Lung (tissue), 12 donors: Measurements from ENCODE around the gene NTRK2. TPM values are rescaled to one million over a fixed set of nuclear protein-coding genes. Genes with fewer than 3 reads are reported as not detected.

Source experiments
- ATAC-seq: fragments of 200-7000 bp; cut with Tn5 transposase; one replicate; pipeline ENCODE4 v1.9.1; 2020; ENCODE audit warnings: moderate number of reproducible peaks; ENCODE audit not compliant: insufficient read depth, low FRiP score
- DNase-seq, 3 donors: peaks; one replicate each; pipeline ENCODE4 v3.0.0-alpha.2; 2013 to 2017
- H3K27ac ChIP-seq, 2 donors: one replicate each; pipeline ENCODE4 v1.5.1; 2013; ENCODE audit warnings: mild to moderate bottlenecking in 2 of 2, moderate library complexity in 2 of 2, control low read depth in 1 of 2, inconsistent platforms in 1 of 2, low read depth in 1 of 2, low read length in 1 of 2
- H3K27me3 ChIP-seq, 3 donors: one replicate each; pipeline ENCODE4 v1.5.1; 2013; ENCODE audit warnings: low read length in 2 of 3; ENCODE audit not compliant: control insufficient read depth in 3 of 3, insufficient read depth in 3 of 3
- H3K36me3 ChIP-seq, 4 donors: one replicate each; pipeline ENCODE4 v1.5.1; 2013; ENCODE audit warnings: low read length in 4 of 4, mild to moderate bottlenecking in 1 of 4, moderate library complexity in 1 of 4; ENCODE audit not compliant: control insufficient read depth in 4 of 4, insufficient read depth in 4 of 4
- H3K4me1 ChIP-seq, 5 donors: one replicate each; pipeline ENCODE4 v1.5.1; 2013; ENCODE audit warnings: low read length in 5 of 5, mild to moderate bottlenecking in 2 of 5, moderate library complexity in 1 of 5; ENCODE audit not compliant: control insufficient read depth in 5 of 5, insufficient read depth in 5 of 5
- H3K4me3 ChIP-seq: one replicate; pipeline ENCODE4 v1.5.1; 2013; ENCODE audit warnings: mild to moderate bottlenecking, control low read depth, moderate library complexity
- H3K9ac ChIP-seq, 2 donors: one replicate each; pipeline ENCODE4 v1.5.1; 2013; ENCODE audit warnings: low read length in 2 of 2, control low read depth in 1 of 2; ENCODE audit not compliant: insufficient read depth in 1 of 2
- H3K9me3 ChIP-seq, 4 donors: one replicate each; pipeline ENCODE4 v1.5.1; 2013; ENCODE audit warnings: low read length in 3 of 4, mild to moderate bottlenecking in 1 of 4, moderate library complexity in 1 of 4; ENCODE audit not compliant: control insufficient read depth in 4 of 4, insufficient read depth in 3 of 4
- WGBS, 2 donors: extraction: QIAGEN DNeasy Blood & Tissue Kit; methylation state at CpG; one replicate each; pipeline ENCODE4 v1.1.7; 2013; 5-methylcytosine and 5-hydroxymethylcytosine counted together
- polyA plus RNA-seq, 2 donors: library from polyadenylated mRNA; stranded (reverse); fragments of 200-250 nt; gene quantifications; one replicate each; pipeline ENCODE4 v1.2.1, GENCODE V29; 2013
- total RNA-seq, 2 donors: library from RNA; depleted of rRNA in 1 of 2; stranded (reverse); fragments of >200 nt in 1 of 2; gene quantifications; one replicate each; pipeline ENCODE4 v1.2.1, GENCODE V29; 2014 to 2021
- TF ChIP-seq, protein P1 (sequence below): IDR thresholded peaks from 2 replicates; pipeline ENCODE4 v1.5.1; 2012; ENCODE audit warnings: mild to moderate bottlenecking; ENCODE audit errors: control extremely low read depth, extremely low read depth
- donor health status: control.
- donor health status: control.
- donor health status: Bipolar disorder and iron deficiency.
- donor health status: healthy.
- donor health status: DM: yes; HTN: yes; CAD: no.

Gene NTRK2
- total and polyA plus RNA-seq, 4 donors, result 0.33 to 14.4 (median 3.3) TPM

DNA sequence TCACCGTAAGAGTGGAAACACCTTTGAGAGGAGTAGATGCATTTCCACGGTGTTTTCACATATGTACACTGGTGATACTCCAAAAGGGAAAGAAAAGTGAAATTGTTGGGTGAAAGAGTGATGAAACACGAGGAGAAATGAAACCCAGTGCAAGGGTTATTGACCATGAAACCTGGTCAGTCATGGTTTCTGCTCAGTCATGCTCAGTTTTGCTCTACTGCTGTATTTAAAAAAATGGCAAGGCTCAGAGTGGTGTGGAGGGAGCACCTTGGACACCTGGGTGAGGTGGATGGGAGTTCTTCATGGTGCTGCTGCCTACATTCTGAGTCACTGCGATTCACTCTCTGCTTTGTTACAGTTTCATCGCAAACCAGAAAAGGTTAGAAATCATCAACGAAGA lies 32.3 kb downstream of the NTRK2 start:
- H3K4me1 ChIP-seq, result no peaks in the 10 kb centered on the region
- WGBS, 2 donors, result 91 to 93% methylated on average over 6 of the region's 6 CpGs
- H3K27ac ChIP-seq, result no peak overlapping the region
- no peaks in the 10 kb centered on the region for H3K36me3 ChIP-seq
- DNase-seq (no peak), ATAC-seq (no peak)
- H3K4me3 ChIP-seq, result no peak overlapping the region
- H3K9ac ChIP-seq, result no peak overlapping the region
- no peaks in the 10 kb centered on the region for H3K9me3 ChIP-seq
- TF ChIP-seq, protein P1, sequence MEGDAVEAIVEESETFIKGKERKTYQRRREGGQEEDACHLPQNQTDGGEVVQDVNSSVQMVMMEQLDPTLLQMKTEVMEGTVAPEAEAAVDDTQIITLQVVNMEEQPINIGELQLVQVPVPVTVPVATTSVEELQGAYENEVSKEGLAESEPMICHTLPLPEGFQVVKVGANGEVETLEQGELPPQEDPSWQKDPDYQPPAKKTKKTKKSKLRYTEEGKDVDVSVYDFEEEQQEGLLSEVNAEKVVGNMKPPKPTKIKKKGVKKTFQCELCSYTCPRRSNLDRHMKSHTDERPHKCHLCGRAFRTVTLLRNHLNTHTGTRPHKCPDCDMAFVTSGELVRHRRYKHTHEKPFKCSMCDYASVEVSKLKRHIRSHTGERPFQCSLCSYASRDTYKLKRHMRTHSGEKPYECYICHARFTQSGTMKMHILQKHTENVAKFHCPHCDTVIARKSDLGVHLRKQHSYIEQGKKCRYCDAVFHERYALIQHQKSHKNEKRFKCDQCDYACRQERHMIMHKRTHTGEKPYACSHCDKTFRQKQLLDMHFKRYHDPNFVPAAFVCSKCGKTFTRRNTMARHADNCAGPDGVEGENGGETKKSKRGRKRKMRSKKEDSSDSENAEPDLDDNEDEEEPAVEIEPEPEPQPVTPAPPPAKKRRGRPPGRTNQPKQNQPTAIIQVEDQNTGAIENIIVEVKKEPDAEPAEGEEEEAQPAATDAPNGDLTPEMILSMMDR, result no peak
- H3K27me3 ChIP-seq, result peaks cover 0 to 12% (median 10%) of the 10 kb centered on the region in 3 donors

DNA sequence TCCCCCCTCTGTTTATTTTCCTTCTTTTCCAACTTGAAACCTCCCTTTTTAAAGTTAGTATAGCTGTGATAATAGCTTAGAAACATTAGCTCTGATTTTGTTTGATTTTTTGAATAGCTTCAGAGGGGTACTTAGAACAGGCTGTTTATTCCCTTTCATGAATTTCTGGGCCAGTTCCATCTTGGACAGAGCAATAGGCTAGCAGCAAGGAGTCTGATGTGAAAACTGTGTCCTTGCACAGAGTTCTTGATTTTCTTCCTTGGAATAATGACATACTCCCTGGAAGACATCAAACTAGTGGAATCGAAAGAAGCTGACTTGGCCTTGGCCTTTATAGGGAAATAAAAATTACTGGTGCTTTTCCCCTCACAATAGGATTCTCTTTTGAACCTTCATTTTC lies 32.9 kb downstream of the NTRK2 start:
- Histone ChIP-seq H3K9me3 (no peaks in the 10 kb centered on the region), H3K9ac (no peak overlapping the region), H3K27me3 (peaks cover 0 to 12% (median 6%) of the 10 kb centered on the region in 3 donors), H3K36me3 (no peaks in the 10 kb centered on the region), H3K27ac (no peak overlapping the region), H3K4me1 (no peaks in the 10 kb centered on the region), H3K4me3 (no peak overlapping the region)
- WGBS, 2 donors, result 82 to 86% methylated on average over 1 of the region's 1 CpG
- ATAC-seq (no peak), DNase-seq (peak in 1 of 3 donors; percentile 32)
- TF ChIP-seq, protein P1, result no peak

DNA sequence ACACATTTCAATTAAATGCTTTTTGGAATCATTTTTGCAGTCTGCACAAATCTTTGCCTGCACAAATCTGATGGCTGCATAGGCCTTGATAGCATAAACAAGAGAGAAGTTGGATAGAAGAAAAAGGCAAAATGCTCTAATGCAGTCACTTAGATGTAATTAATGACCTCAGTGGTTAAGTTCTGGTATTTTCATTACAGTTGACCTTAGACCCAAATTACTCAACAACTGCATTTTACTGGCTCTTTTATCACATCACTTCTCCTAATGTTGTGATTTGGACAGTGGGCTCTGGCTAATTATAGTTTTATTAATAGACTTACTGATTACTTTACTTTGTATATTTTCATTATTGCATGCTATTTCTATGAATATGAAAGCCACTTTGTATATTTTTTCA lies 34.3 kb downstream of the NTRK2 start:
- H3K9me3 ChIP-seq, result no peaks in the 10 kb centered on the region
- H3K36me3 ChIP-seq, result no peaks in the 10 kb centered on the region
- no peak overlapping the region for H3K4me3 ChIP-seq
- TF ChIP-seq, protein P1, result no peak
- H3K27ac ChIP-seq, result no peak overlapping the region
- ATAC-seq, result no peak
- H3K9ac ChIP-seq, result no peak overlapping the region
- no peaks in the 10 kb centered on the region for H3K4me1 ChIP-seq
- peaks cover 0 to 12% (median 6%) of the 10 kb centered on the region in 3 donors for H3K27me3 ChIP-seq
- DNase-seq, result peak in 2 of 3 donors; percentile 6 to 39

DNA sequence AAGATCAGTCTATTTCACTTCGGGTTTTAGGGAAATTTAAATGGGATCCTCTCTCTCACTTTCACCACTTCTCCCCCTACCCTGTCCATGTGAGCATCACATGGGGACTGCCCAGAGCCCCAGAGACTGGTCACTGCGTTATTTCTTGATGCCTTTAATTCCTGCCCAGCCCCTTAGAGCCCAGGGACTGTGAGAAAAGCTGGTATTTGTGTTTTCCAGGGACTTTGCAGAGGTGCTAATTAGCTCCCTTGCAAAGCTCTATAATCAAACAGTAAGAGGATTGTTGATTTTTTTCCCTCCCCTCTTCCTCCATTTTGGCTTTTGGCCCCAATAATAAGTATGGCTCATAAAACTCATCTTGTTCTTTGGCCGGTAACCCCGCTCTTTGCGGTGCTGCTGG lies 35.6 kb downstream of the NTRK2 start:
- no peak overlapping the region for H3K9ac ChIP-seq
- ATAC-seq (no peak), DNase-seq (no peak)
- TF ChIP-seq, protein P1, result no peak
- WGBS, 2 donors, result 83 to 88% methylated on average over 5 of the region's 5 CpGs
- H3K9me3 ChIP-seq, result no peaks in the 10 kb centered on the region
- no peak overlapping the region for H3K27ac ChIP-seq
- H3K4me3 ChIP-seq, result no peak overlapping the region
- peaks cover 0 to 12% (median 10%) of the 10 kb centered on the region in 3 donors for H3K27me3 ChIP-seq
- peaks cover 0 to 4% (median 0%) of the 10 kb centered on the region in 5 donors for H3K4me1 ChIP-seq
- H3K36me3 ChIP-seq, result no peaks in the 10 kb centered on the region
